RWPE1 (cell line): ENCODE measurements around the gene CFD.

Experiments
- CTCF ChIA-PET: fragments of 350-600 bp; sonication (Branson Sonifier 250); formaldehyde crosslinking; extraction: SDS; loops from one replicate; lab custom pipeline; 2021; lab: Yijun Ruan, JAX
- POLR2A ChIA-PET: fragments of 400-600 bp; formaldehyde crosslinking; extraction: SDS; loops from one replicate; lab custom pipeline; 2020; ENCODE audit warnings: antibody characterized with exemption; ENCODE audit not compliant: low non-redundant PET; lab: Yijun Ruan, JAX
- DNase-seq: peaks from one replicate; pipeline ENCODE4 v3.0.0; 2012; ENCODE audit warnings: low spot score
- H3K27ac ChIP-seq: fragments of 450-650 bp; 2 replicates; pipeline ENCODE4 v1.5.1; 2017
- CTCF ChIP-seq: fragments of 450-650 bp; conservative IDR thresholded peaks from 2 replicates; pipeline ENCODE4 v1.5.1; 2017; ENCODE audit warnings: low read depth, mild to moderate bottlenecking

The CFD gene

GRCh38 chr19:867855-868457 lies 8.5 kb downstream of the CFD start:
- no peak for TF ChIP-seq CTCF
- ChIA-PET POLR2A (no interaction called here), CTCF (interaction anchor here (0.6 to 1.0 kb wide), 2 partner anchors 11 to 352 kb away, joined by 3 to 5 read pairs; no protein-coding TSS in a partner anchor)
- peak overlapping the region; percentile 92 for H3K27ac ChIP-seq
- no peak for DNase-seq

GRCh38 chr19:868458-869244 lies 9.2 kb downstream of the CFD start:
- peak overlapping the region; percentile 92 for H3K27ac ChIP-seq
- POLR2A ChIA-PET, result no interaction called here
- no peak for TF ChIP-seq CTCF

GRCh38 chr19:869245-870177 lies 10.0 kb downstream of the CFD start:
- H3K27ac ChIP-seq, result peak overlapping the region; percentile 92
- CTCF ChIA-PET, result no interaction called here
- POLR2A ChIA-PET, result no interaction called here
- peak; percentile 69 for DNase-seq
- TF ChIP-seq CTCF, result no peak

More at GRCh38 chr19:868458-869244, 9.2 kb downstream of the CFD start:
- CTCF ChIA-PET, result no interaction called here
- no peak for DNase-seq

- no peak for TF ChIP-seq CTCF
- DNase-seq, result no peak
- CTCF ChIA-PET, result no interaction called here
- H3K27ac ChIP-seq, result peak overlapping the region; percentile 92
- POLR2A ChIA-PET, result no interaction called here
Observed at GRCh38 chr19:870314-870713, 10.8 kb downstream of the CFD start.

GRCh38 chr19:870963-871401 lies 11.5 kb downstream of the CFD start:
- no peak for DNase-seq
- no peak for TF ChIP-seq CTCF
- peak overlapping the region; percentile 100 for H3K27ac ChIP-seq
- ChIA-PET POLR2A (interaction anchor here (0.6 kb wide), 1 partner anchor 39 kb away, joined by 3 read pairs; no protein-coding TSS in a partner anchor), CTCF (no interaction called here)
